HL-60/S4 treated with phorbol 12-myristate 13-acetate at 8.2 ng/mL for 4 days and 3 days (cell line): ENCODE results near the gene MVK.
"Not testable (repeated sequence)": the region's sequence is repeated elsewhere in the genome, so short reads cannot be mapped to it uniquely, and the experiment has no call there.

Source experiments
- in situ Hi-C: fragments of 300-500 bp; cut with MboI; formaldehyde crosslinking; loops from 2 replicates; pipeline ENCODE4 v1.15.0; 2022; ENCODE audit warnings: low sequenced_read_pairs

MVK gene

DNA sequence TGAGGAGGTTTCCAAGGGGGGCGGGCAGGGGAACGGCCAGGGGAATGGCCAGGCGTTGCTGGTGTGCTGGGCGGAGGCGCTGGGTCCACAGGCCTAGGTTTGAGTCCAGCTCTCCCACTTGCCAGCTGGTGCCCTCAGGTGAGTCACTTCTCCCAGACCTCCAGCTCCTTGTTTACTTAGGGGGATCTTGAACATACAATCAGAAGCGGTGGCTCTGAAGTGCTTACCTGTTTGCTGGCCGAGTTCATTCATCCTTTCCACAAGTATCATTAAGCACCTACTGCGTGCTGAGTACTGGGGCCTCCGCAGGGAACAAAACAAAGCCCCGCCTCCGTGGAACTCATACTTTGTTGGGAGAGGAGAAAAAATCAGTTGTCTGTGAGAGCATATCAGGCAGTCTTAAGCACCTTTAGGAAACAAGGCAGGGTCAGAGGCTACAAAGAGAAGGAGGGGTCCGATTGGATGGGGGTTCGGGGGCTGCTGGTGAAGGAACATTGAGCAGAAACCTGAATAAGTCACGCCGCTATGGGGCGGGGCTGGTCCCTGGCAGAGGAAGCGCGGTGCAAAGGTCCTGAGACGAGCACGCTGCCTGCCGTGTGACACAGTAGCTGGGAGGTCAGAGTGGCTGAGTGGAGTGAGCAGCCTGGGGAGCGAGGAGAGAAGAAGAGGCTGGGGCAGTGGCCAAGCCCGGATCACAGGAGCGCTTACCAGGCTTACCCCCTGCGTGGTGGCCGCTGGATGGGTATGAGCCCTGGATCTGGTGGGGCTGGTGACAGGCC is 15.1 kb downstream of the MVK start:
- in situ Hi-C loops = no loop called here

DNA sequence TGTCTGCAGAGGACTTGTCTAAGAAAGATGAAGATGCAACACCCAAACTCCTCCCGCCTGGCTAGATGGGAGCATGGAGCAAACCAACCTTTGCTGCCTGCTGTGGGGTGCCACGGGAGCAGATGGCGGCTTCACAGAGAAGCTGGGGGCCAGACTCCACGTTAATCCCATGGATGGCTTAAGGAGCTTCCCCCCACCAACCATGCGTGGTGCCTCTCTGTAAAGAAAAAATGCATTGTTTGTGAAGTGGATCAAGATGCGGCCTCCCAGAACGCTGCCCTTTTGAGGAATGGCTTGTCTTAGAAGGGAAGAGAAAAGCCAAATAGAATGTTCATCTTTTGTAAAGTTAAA is 15.6 kb downstream of the MVK start:
- in situ Hi-C loops = no loop called here

DNA sequence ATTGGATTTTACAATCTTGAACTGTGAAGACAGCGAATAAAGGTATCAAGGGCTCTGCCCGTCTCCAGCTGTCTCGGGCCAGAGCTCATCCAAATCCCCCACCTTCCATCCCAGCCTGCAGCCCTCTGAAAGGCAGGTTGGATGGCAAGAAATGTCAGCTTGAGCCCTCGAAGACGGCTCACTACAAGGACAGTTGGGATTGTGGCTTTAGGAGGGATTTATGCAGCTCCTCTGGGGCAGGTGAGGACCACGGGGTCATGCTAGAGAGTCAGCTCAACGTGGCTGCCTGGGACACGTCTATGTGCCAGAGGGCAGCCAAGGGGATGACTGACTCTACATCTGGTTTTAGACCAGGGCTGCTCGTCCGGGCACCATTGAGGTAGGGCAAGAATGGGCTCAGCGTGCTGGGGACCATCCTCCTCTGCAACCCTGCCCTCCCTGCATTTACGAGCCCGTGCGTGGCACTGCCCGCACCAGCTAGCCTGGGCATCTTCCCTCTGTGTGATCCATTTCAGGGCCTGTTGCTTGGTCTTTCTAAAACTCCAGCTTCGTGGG is 16.2 kb downstream of the MVK start:
- in situ Hi-C loops = no loop called here

DNA sequence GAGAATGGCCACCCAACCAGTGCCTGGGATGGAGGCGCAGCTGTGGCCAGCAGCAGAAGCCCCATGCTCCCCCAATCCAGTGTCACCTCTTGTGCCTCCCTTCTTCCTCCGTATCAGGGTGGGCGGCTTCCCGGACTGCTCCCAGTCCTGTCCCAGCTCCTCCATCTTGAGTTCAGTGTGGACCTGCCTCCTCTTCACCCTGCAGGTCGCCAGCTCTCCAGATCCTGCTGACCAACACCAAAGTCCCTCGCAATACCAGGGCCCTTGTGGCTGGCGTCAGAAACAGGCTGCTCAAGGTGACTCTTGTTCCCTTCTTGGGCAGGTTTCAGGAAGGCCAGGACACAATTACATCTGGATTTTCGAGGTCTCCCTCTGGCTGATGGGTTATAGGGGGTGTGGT is 17.0 kb downstream of the MVK start:
- in situ Hi-C loops = no loop called here

DNA sequence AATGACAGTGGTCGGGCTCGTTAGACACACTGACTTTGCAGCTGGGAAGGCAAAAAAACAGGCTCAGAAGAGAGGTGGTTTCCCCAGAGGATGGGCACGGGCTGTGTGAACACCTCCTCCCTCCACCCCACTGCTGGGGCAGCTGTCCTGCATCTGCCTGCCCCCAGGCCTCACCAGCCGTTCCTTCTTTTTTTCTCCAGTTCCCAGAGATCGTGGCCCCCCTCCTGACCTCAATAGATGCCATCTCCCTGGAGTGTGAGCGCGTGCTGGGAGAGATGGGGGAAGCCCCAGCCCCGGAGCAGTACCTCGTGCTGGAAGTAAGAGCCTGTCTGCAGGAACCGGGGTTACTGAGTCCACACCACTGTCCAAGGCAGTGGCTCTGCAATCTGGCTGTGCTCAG is 17.4 kb downstream of the MVK start:
- in situ Hi-C loops = no loop called here

DNA sequence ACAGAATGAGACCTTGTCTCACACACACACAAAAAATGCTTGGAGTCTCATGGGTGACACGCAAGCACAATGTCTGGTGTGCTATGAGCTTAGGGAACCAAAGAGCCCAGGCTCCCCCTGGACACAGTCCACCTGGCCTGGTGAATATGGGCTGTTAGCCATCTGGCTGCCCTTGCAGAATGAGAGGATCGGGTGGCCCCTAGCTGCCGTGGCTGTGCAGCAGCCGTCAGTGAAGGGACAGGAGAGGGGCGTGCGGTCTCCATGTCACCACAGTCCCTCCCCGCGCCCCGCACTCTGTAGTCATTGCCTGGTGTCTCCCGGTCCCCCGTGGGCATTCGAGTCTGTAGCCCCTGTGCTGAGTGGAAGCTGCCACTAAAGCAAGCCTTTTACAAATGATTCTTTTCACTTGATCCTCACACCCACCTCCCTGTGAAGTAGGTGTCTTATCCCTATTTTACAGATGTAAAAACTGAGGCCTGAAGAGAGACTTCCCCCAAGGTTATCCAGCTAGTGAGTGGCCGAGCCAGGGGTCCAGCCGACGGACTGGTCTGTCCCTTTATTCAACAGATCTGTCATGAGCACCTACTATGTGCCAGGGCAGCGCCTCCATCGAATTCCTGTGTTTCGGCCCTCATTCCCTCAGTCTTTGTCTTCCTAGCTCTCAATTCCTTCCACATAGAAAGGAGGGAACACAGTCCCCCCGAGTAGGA is 18.8 kb downstream of the MVK start:
- in situ Hi-C loops = no loop called here

DNA sequence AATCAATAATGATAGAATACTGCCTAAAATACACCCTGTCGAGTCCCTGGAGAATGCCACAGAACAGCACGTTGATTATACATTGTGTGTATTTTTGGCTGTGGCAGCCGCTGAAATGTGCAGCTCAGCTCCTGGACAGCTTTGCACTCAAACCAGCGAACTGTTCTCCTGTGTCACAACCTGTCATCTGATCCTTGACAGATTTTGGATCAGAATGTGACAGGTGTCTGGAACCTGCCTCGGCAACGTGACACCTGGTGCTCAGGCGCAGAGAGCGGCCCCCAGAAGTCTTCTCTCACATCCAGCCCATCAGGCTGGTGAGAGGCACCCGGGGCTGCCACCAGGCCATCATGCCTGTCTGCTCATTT is 19.3 kb downstream of the MVK start:
- in situ Hi-C loops = no loop called here

DNA sequence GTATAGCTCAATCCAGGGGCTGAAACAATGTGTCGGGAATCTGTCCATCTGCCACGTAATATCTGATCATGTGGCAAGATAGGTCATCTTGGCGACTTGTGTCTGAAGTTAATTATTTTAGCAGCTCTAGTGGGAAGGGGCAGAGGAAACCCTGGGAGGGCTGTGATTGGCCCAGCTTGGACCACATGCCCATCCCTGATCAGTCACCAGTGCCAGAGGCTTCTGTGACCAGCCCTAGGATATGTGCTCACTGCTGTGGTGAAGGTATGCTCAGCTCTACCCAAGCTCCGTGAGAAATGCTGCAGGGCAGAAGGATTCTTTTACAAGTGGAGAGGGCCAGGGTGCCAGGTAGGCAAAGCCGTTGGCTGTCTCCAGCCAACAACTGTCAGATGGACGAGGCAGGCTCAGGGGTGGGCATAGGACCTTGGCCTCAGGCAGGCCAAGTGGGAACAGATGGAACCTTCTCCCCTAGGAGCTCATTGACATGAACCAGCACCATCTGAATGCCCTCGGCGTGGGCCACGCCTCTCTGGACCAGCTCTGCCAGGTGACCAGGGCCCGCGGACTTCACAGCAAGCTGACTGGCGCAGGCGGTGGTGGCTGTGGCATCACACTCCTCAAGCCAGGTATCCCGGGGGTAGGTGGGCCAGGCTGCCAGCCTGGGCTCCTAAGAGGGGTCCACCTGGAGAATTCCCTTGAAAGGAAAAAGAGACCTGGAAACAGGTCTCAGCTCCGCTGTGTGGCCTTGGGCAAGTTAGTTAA is 21.1 kb downstream of the MVK start:
- in situ Hi-C loops = no loop called here

DNA sequence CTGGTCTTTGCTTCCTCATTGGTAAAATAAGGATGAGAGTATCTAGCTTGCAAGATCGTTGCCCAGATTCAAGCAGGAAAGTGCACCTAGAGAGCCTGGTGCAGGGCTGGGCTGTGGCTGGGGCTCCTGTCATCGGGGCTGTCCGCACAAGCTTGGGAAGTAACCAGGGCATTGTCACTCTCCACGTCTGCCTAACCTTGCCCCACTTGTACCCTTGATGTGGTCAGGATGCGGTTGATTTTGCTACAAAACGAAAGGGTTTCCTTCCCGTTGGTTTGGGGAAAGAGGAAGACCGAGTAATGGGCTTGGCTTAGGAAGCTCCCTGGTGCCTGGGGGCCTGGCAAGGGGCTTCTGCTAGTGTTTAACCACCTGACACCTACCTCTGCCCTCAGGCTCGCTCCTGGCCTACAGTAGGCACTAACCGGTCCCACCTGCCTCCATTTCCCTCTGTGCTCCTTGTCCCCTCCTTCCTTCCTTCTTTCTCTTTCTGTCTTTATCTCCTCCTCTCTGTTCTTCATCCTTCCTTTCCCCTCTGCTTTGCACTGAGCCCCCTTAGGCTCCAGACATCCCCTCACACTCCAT is 21.8 kb downstream of the MVK start:
- in situ Hi-C loops = no loop called here

DNA sequence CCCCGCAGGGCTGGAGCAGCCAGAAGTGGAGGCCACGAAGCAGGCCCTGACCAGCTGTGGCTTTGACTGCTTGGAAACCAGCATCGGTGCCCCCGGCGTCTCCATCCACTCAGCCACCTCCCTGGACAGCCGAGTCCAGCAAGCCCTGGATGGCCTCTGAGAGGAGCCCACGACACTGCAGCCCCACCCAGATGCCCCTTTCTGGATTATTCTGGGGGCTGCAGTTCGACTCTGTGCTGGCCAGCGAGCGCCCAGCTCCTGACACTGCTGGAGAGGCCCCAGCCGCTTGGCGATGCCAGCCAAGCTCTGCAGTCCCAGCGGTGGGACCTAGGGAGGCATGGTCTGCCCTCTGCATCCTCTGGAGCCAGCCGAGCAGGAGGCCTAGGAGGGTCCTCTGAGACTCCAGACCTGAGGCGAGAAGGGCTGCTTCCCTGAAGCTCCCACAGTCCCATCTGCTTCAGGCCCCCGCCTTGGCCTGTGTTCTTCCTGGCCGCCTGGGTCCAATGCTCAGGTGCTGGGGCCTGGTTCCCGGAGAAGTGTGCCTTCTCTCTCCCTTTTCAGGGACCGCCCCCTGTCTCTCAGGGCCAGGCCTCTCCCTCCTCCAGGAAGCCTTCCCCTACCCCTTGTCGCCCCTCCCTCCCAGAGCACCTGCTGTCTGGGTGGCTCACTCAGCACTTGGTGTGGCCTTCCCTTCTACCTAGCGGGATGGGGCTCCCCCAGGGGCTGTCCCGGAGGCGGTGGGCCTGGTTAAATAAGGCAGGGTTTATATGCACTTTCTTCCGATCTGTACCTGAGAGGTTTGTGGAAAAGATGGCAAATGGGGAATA is 23.0 kb downstream of the MVK start:
- in situ Hi-C loops = no loop called here

DNA sequence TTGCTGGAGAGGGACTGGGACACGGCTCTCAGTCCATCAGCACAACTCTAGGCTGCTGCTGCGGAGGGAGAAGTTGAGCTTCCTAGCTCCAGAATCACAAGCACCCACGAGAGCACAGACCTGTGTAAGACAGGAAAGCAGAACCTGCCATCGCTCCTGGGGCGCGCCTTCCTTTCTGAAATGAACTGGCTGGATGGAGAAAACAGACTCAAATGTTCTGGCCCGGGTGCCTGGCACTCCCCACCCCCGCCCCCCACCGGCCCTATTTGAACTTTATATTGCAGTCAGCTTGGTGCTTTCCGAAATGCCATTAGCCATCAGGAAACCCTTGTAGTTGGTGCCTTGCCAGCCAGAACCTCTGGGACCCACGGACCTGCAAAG is 23.8 kb downstream of the MVK start:
- in situ Hi-C loops = no loop called here

DNA sequence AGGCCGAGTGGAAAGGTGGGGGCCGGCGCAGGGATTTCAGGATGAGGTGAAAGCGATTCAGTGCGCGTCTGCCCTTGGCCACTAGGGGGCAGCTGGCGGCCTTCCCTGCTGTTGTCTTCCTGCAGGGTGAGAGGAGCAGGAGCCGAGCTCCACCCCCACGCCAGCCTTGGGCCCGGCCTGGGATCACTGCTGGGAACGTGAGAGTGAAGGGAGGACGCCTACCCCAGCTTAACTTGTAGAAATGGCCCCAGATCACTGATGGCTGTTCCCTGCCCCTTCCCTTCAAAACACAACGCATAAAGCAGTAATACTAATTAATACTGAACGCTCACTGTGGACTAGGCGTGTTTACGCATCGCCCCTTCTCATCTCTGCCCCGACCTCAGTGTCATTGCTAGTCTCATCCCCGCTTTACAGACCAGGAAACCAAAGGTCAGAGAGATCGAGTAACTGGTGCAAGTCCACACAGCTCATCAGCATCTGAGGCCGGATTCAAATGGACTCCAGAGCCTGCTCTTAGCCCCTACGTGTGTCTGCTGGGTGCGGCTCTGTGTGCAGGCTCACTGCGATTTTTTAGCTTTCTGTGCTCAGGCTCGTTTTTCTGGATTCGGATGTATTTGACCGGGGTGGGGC is 24.3 kb downstream of the MVK start:
- in situ Hi-C loops = no loop called here

DNA sequence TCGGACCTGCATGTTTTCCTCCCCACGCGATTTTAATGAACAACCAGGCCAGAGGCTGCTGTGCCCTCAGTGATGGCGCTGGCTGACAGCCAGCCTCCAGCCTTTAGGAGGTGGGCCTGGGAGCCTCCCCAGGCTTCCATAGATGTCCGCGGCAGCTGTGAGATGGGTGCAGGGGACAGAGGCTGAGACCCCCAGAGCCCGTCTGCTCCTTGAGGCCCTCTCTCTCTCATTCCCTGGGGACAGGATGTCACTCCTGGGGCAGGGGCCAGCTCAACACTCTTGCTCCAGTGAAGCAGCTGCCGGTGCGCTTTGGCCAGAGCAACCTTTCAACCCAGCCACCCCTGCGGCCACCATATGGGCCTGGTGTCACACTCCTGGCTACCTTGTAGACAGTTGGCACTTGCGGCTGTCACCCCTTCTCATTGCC is 24.8 kb downstream of the MVK start:
- in situ Hi-C loops = no loop called here

DNA sequence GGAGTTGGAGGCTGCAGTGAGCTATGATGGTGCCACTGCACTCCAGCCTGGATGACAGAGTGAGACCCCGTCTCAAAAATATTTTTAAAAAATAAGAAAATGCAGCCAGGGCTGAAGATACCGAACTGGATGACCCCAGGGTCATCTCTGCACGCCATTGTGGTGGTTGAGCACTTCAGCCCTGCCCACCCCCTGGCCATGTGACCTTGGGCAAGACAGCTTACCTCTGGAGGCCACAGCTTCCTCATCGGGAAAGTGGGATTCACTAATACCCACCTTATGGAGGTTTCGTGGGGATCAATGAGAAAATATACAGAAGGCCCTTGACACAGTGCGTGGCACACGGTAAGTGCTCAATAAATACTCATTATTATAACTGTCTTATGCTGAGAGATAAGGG is 25.5 kb downstream of the MVK start:
- in situ Hi-C loops = no loop called here

DNA sequence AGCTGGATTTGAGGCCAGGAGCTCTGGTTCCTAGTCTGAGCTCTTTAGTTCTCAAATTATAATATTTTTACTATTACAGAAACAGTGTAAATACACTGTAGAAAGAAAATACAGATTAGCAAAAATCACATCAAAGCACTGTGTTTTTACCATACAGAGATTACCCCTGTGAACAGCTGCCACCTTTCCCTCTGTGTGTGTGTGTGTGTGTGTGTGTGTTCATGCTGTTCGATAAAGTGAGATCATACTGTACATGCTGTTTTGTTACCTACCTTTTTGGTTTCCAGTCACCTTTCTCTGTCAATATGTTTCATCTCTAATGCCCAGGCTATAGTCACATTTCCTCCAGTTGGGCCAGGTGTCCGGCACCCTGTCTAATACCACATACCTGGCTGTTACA is 26.9 kb downstream of the MVK start:
- in situ Hi-C loops = no loop called here

DNA sequence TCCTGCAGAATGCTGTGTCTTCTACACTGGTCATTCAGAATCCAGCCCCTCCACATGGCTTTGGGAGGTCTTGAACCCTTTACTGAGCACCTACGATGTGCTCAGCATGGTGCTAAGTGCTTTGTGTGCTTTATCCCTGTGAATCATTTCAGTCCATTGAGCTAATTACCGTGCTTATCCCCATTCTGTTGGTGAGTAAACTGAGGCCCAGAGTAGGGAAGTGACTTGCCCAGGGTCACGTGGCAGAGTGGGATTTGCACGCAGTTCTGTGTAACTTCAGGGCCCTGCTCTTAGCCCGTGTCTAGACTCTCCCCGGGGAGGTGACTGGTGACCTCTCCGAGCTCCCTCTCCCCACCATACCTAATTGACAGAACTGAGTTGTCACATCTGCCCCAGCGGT is 27.4 kb downstream of the MVK start:
- in situ Hi-C loops = no loop called here

DNA sequence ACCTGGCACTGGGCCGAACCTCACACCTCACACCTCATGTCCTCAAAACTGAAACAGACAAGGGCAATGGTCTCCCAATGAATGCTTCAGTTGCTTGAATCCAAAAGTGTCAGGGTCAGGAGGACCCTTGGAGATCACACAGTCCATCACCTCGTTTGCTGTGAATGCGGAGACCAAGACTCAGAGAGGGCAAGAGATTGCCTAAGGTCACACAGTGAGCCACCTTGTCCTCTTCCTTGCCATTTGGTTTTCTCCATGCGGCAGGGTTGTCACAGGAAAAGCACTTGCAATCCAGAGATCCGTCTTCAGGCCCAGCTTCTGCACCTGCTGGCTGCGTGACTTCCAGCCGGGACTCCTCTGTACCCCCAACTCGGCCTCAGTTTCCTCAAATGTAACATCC is 28.0 kb downstream of the MVK start:
- in situ Hi-C loops = no loop called here

DNA sequence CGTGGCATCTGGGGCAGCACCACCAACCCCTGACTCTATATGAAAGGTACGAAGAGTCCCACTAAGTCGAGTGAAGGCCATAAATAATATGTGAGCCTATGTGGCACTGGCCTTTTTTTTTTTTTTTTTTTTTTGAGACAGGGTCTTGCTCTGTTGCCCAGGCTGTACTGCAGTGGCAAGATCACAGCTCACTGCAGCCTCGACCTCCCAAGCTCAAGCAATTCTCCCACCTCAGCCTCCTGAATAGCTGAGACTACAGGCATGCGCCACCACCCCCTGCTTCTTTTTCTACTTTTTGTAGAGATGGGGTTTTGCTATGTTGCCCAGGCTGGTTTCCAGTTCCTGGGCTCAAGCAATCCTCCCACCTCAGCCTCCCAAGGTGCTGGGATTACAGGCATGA is 28.5 kb downstream of the MVK start:
- in situ Hi-C loops = not testable (repeated sequence)

DNA sequence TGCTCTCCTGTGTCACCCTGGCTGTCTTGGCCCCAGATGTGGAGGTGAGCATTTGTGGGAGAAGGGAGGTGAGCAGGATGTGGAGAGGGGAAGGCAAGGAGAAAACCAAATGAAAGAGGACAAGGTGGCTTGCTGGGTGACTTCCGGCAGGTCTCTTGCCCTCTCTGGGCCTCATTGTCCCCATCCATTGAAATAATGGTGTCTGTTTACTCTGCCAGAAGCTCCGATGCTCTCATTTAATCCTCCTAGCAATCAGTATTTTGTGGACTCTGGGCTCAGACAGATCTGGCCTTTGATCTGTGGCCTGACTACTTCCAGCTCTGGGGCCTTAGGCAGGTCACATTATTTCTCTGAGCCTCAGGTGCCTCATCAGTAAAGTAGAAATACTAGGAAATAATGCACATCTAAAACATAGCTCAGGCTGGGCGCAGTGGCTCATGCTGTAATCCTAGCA is 30.6 kb downstream of the MVK start:
- in situ Hi-C loops = no loop called here

DNA sequence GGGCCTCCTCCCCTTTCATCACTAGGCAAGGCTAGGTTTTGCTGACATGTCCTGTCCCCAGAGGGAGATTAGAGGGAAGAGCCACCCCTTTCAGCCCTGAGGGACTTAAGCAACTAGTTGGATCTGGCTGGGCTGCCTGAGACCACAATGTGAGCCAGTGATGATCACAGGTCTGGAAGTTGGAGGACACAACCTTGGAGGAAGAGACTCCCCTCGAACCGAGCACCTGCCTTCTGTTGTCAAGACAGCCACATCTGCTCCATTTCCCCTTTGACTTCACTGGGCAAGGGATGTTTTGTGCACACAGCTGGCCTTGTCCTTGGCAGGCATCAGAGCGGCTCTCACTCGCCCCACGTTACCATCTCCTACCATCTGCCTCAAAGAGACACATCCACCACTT is 31.4 kb downstream of the MVK start:
- in situ Hi-C loops = no loop called here
